ENCODE data around the gene SDK2. TPM values are rescaled to one million over a fixed set of nuclear protein-coding genes. Genes with fewer than 3 reads are reported as not detected.

SDK2 gene
- total and polyA plus RNA-seq, 2 of the 4 experiments (the other 2 are of a cell fraction): under 0.01 to 0.03 TPM

DNA sequence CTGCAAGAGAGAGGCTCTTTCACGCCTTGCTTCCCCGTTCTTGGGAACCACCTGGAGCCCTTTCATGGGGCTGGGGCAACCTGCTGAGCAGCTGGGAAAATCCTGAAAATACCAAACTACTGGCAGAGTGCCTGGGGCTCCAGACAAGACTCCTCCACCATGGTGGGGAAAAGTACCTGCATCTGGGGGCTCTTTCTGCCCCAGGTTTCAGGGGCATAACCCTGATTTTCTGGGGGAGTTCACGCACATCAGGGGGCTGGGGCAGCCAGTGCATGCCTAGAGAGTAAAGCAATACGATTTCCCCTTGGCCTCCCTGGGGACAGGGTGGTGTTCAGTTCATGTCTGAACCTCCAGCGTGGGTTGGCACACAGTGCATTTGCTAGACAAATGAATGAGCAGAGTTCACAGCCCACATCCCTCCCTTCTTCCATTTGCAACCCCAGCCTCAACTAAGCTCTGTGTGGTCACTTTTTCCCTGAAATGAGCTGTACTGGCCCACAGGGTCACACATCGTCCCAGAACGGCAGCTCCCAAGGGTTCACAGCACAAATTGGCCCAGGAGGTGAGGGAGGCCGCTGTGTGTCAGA, 327.2 kb downstream of the SDK2 start:
- Histone ChIP-seq H3K14ac (replicated peaks; ENCODE audit: low read depth, low read length) (no peak overlapping the region), H2BK5ac (ENCODE audit: low read depth, low read length, poor library complexity, severe bottlenecking) (no peak overlapping the region), H3K4me1 (ENCODE audit: control insufficient read depth, insufficient read depth, low read length) (peaks cover 9% of the 10 kb centered on the region), H2BK20ac (ENCODE audit: low read depth, low read length) (no peak overlapping the region), H4K20me1 (ENCODE audit: insufficient read depth, low read length) (no peaks in the 10 kb centered on the region), H3K9me1 (ENCODE audit: insufficient read depth, low read length) (no peaks in the 10 kb centered on the region; the same call in 1 of the 2 replicates), H3K27me3 (ENCODE audit: control insufficient read depth, insufficient read depth, low read length) (no peaks in the 10 kb centered on the region), H4K5ac (ENCODE audit: low read depth, low read length) (no peak overlapping the region), H3K36me3 (ENCODE audit: control insufficient read depth, insufficient read depth, low read length) (no peaks in the 10 kb centered on the region), H2BK15ac (ENCODE audit: low read depth, low read length) (no peak overlapping the region), H3K79me1 (ENCODE audit: low read depth in 1 of 2, low read length in 2 of 2) (no peaks in the 10 kb centered on the region), H4K8ac (ENCODE audit: low read depth in 2 of 2, low read length in 2 of 2) (no peak overlapping the region), H2AFZ (replicated peaks; ENCODE audit: low read length, poor library complexity) (peak overlapping the region; percentile 58), H3K56ac (ENCODE audit: extremely low read depth, insufficient read depth, low read length) (no peak overlapping the region), H3K4ac (ENCODE audit: low read depth, low read length) (peak overlapping the region; percentile 26; the same call in 1 of the 2 replicates), H2AK9ac (replicated peaks; ENCODE audit: low read depth, low read length, poor library complexity) (no peak overlapping the region), H3K4me3 (ENCODE audit: insufficient read depth, low read depth, low read length) (no peak overlapping the region), H2BK120ac (ENCODE audit: low read depth, low read length) (no peak overlapping the region), H3K23ac (ENCODE audit: low read depth, low read length) (no peak overlapping the region), H3K18ac (ENCODE audit: low read depth, low read length) (no peak overlapping the region), H4K91ac (ENCODE audit: insufficient read depth, low read depth, low read length) (no peak overlapping the region), H3K27ac (ENCODE audit: insufficient read depth, low read length) (no peak overlapping the region), H2AK5ac (ENCODE audit: low read depth, low read length) (no peak overlapping the region; the same call in 1 of the 2 replicates), H3K4me2 (ENCODE audit: low read depth, low read length) (no peak overlapping the region), H3K9ac (ENCODE audit: low read depth, low read length) (no peak overlapping the region), H3K9me3 (ENCODE audit: control insufficient read depth, insufficient read depth, low read length) (no peaks in the 10 kb centered on the region)
- BruUV-seq (replicated peaks): no TSS peak
- intact Hi-C loops (cut with micrococcal nuclease): no loop called here
- POLR2A ChIA-PET (ENCODE audit: unreplicated experiment): no interaction called here
- DNase-seq: no peak
- WGBS, 2 experiments (ENCODE audit: extremely low coverage in 2 of 2, insufficient read length in 1 of 2): 83% methylated on average over 3 of the region's 8 CpGs; no CpG with 5 or more reads in 1 of the 2 experiments
- CTCF ChIA-PET: no interaction called here
- ATAC-seq (ENCODE audit: low read depth): no peak
- in situ Hi-C loops (cut with MboI; ENCODE audit: low sequenced_read_pairs): no loop called here
- dilution Hi-C loops (cut with HindIII; ENCODE audit: low sequenced_read_pairs, unreplicated experiment): no loop called here
- TF ChIP-seq SMC3 (IDR thresholded peaks at IDR 0.05; ENCODE audit: low read depth, low read length) (no peak), NFE2L2 (IDR thresholded peaks at IDR 0.05; ENCODE audit: low read depth, low read length) (no peak), CEBPB (IDR thresholded peaks at IDR 0.05; ENCODE audit: low read depth, low read length) (no peak), CHD1 (IDR thresholded peaks at IDR 0.05; ENCODE audit: low read depth, low read length) (no peak), BHLHE40 (IDR thresholded peaks at IDR 0.05; ENCODE audit: low read depth, low read length) (no peak), MAZ (IDR thresholded peaks at IDR 0.05; ENCODE audit: borderline replicate concordance, low read depth, low read length) (no peak), FOS (IDR thresholded peaks at IDR 0.05; ENCODE audit: low read depth, low read length) (no peak), RCOR1 (IDR thresholded peaks at IDR 0.05; ENCODE audit: insufficient replicate concordance, low read length) (no peak), RAD21 (IDR thresholded peaks at IDR 0.05; ENCODE audit: low read length) (no peak), RFX5 (IDR thresholded peaks at IDR 0.05; ENCODE audit: low read depth, low read length) (no peak), MXI1 (IDR thresholded peaks at IDR 0.05; ENCODE audit: borderline replicate concordance, low read depth, low read length) (no peak), MAFK (IDR thresholded peaks at IDR 0.05; ENCODE audit: low read depth, low read length) (no peak), POLR2A (IDR thresholded peaks at IDR 0.05; ENCODE audit: low read depth, low read length) (no peak)
- TF ChIP-seq, protein P1, sequence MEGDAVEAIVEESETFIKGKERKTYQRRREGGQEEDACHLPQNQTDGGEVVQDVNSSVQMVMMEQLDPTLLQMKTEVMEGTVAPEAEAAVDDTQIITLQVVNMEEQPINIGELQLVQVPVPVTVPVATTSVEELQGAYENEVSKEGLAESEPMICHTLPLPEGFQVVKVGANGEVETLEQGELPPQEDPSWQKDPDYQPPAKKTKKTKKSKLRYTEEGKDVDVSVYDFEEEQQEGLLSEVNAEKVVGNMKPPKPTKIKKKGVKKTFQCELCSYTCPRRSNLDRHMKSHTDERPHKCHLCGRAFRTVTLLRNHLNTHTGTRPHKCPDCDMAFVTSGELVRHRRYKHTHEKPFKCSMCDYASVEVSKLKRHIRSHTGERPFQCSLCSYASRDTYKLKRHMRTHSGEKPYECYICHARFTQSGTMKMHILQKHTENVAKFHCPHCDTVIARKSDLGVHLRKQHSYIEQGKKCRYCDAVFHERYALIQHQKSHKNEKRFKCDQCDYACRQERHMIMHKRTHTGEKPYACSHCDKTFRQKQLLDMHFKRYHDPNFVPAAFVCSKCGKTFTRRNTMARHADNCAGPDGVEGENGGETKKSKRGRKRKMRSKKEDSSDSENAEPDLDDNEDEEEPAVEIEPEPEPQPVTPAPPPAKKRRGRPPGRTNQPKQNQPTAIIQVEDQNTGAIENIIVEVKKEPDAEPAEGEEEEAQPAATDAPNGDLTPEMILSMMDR (conservative IDR thresholded peaks at IDR 0.05; ENCODE audit: low read depth, low read length): no peak
- TF ChIP-seq, protein P2, sequence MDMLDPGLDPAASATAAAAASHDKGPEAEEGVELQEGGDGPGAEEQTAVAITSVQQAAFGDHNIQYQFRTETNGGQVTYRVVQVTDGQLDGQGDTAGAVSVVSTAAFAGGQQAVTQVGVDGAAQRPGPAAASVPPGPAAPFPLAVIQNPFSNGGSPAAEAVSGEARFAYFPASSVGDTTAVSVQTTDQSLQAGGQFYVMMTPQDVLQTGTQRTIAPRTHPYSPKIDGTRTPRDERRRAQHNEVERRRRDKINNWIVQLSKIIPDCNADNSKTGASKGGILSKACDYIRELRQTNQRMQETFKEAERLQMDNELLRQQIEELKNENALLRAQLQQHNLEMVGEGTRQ (IDR thresholded peaks at IDR 0.05; ENCODE audit: low read depth, low read length): no peak
- TF ChIP-seq, protein P3, sequence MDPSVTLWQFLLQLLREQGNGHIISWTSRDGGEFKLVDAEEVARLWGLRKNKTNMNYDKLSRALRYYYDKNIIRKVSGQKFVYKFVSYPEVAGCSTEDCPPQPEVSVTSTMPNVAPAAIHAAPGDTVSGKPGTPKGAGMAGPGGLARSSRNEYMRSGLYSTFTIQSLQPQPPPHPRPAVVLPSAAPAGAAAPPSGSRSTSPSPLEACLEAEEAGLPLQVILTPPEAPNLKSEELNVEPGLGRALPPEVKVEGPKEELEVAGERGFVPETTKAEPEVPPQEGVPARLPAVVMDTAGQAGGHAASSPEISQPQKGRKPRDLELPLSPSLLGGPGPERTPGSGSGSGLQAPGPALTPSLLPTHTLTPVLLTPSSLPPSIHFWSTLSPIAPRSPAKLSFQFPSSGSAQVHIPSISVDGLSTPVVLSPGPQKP (IDR thresholded peaks at IDR 0.05; ENCODE audit: borderline replicate concordance, low read depth, low read length): no peak
